Panc1 (cell line): ENCODE results near the gene XYLT1. TPM values are rescaled to one million over a fixed set of nuclear protein-coding genes. Genes with fewer than 3 reads are reported as not detected.

Experiments used
- ATAC-seq: fragments of 200-7000 bp; cut with Tn5 transposase; 2 replicates; pipeline ENCODE4 v1.9.1; 2020; ENCODE audit warnings: mild to moderate bottlenecking, moderate library complexity
- BruUV-seq: library from RNA; stranded (reverse); fragments of 400-500 nt; replicated peaks from 2 replicates; lab custom pipeline; 2021; lab: Mats Ljungman, UMichigan
- CTCF ChIA-PET: fragments of 300-600 bp; sonication (Branson Sonifier 250); formaldehyde crosslinking; loops from one replicate; lab custom pipeline; 2022; ENCODE audit warnings: antibody characterized with exemption; lab: Charles Lee
- POLR2A ChIA-PET: fragments of 300-600 bp; sonication (Branson Sonifier 250); formaldehyde crosslinking; loops from one replicate; lab custom pipeline; 2022; ENCODE audit warnings: antibody characterized with exemption; lab: Charles Lee
- DNase-seq: peaks from one replicate; pipeline ENCODE4 v3.0.0-alpha.2; 2010; ENCODE audit warnings: low read depth, low spot score
- H3K27ac ChIP-seq: 2 replicates; pipeline ENCODE4 v1.5.1; 2011; ENCODE audit warnings: mild to moderate bottlenecking, low read length, inconsistent platforms
- H3K27me3 ChIP-seq: fragments of 200-500 bp; sonication (Bioruptor generic); 2 replicates; pipeline ENCODE4 v1.6.0; 2014; ENCODE audit warnings: low read length, inconsistent platforms; ENCODE audit not compliant: control insufficient read depth, insufficient read depth
- H3K36me3 ChIP-seq: fragments of 200-500 bp; sonication (Bioruptor generic); 2 replicates; pipeline ENCODE4 v1.5.1; 2014; ENCODE audit warnings: inconsistent platforms, mild to moderate bottlenecking, low read length, moderate library complexity; ENCODE audit not compliant: control insufficient read depth, insufficient read depth
- H3K4me1 ChIP-seq: 2 replicates; pipeline ENCODE4 v1.5.1; 2011; ENCODE audit warnings: inconsistent platforms, mild to moderate bottlenecking, low read length, moderate library complexity; ENCODE audit not compliant: control insufficient read depth, insufficient read depth
- H3K4me3 ChIP-seq, 2 experiments: 2 replicates each; pipeline ENCODE4 v1.5.1; 2011 to 2012; ENCODE audit warnings: low read depth in 2 of 2, low read length in 2 of 2, mild to moderate bottlenecking in 2 of 2, inconsistent platforms in 1 of 2, moderate library complexity in 1 of 2
- H3K9me3 ChIP-seq: fragments of 200-500 bp; sonication (Bioruptor generic); 2 replicates; pipeline ENCODE4 v1.5.1; 2014; ENCODE audit warnings: low read depth, mild to moderate bottlenecking, inconsistent platforms, low read length, moderate library complexity; ENCODE audit not compliant: control insufficient read depth, insufficient read depth
- CTCF ChIP-seq: fragments of 450-650 bp; IDR thresholded peaks from 2 replicates; pipeline ENCODE4 v1.5.1; 2017; ENCODE audit warnings: mild to moderate bottlenecking
- POLR2AphosphoS5 ChIP-seq: IDR thresholded peaks from 2 replicates; pipeline ENCODE4 v1.6.1; 2012; ENCODE audit warnings: mild to moderate bottlenecking, low read depth, low read length, moderate library complexity
- REST ChIP-seq, 2 experiments: IDR thresholded peaks; 2 replicates each; pipeline ENCODE4 v1.6.1; 2011 to 2012; ENCODE audit warnings: low read depth in 2 of 2, control low read depth in 1 of 2, low read length in 1 of 2, mild to moderate bottlenecking in 1 of 2, moderate library complexity in 1 of 2; ENCODE audit not compliant: insufficient read depth in 1 of 2
- SIN3A ChIP-seq: IDR thresholded peaks from 2 replicates; pipeline ENCODE4 v1.6.1; 2012; ENCODE audit warnings: low read depth, mild to moderate bottlenecking, low read length, moderate library complexity, borderline replicate concordance; ENCODE audit not compliant: insufficient read depth
- TCF7L2 ChIP-seq: IDR thresholded peaks from 2 replicates; pipeline ENCODE4 v1.6.1; 2011; ENCODE audit warnings: mild to moderate bottlenecking, low read depth, low read length, inconsistent platforms
- in situ Hi-C: cut with HindIII; loops from 2 replicates; pipeline ENCODE4 v1.10.0; 2016; ENCODE audit warnings: low sequenced_read_pairs, low pct_unique_long_range_greater_than_20kb
- intact Hi-C: fragments of 100-400 bp; cut with micrococcal nuclease; formaldehyde crosslinking; loops from one replicate; pipeline ENCODE4 v1.10.0; 2022; ENCODE audit not compliant: unreplicated experiment
- total RNA-seq: library from RNA; stranded (reverse); gene quantifications from one replicate; pipeline ENCODE4 v1.2.1, GENCODE V29; 2021; ENCODE audit not compliant: unreplicated experiment

Gene XYLT1
- total RNA-seq, 1 experiment from 2014 or later: 0.62 TPM

GRCh38 chr16:17404941-17405689, 65.6 kb downstream of the XYLT1 start:
- BruUV-seq: no TSS peak
- H3K27me3 ChIP-seq: no peaks in the 10 kb centered on the region
- ChIA-PET POLR2A (no interaction called here), CTCF (no interaction called here)
- H3K27ac ChIP-seq: no peak overlapping the region
- in situ Hi-C loops (no loop called here), intact Hi-C loops (no loop called here)
- no peaks in the 10 kb centered on the region for H3K36me3 ChIP-seq
- no peaks in the 10 kb centered on the region for H3K4me1 ChIP-seq
- H3K4me3 ChIP-seq: peak overlapping the region in 1 of 2 experiments; percentile 21; a peak in 1 of 4 replicates
- TF ChIP-seq REST (IDR thresholded peaks at IDR 0.05; ENCODE audit: insufficient read depth in 1 of 2, low read depth in 2 of 2, low read length in 1 of 2) (no peak), POLR2AphosphoS5 (no peak), TCF7L2 (no peak), SIN3A (no peak), CTCF (no peak)
- DNase-seq (no peak), ATAC-seq (peak; percentile 60; the same call in 1 of the 2 replicates)
- H3K9me3 ChIP-seq: no peaks in the 10 kb centered on the region

- no TSS peak for BruUV-seq
- in situ Hi-C loops (no loop called here), intact Hi-C loops (no loop called here)
- DNase-seq (no peak), ATAC-seq (no peak)
- Histone ChIP-seq H3K27ac (no peak overlapping the region), H3K9me3 (no peaks in the 10 kb centered on the region), H3K4me3 (no peak overlapping the region), H3K4me1 (no peaks in the 10 kb centered on the region), H3K27me3 (no peaks in the 10 kb centered on the region), H3K36me3 (no peaks in the 10 kb centered on the region)
- ChIA-PET CTCF (no interaction called here), POLR2A (no interaction called here)
- TF ChIP-seq TCF7L2: no peak
- TF ChIP-seq POLR2AphosphoS5: no peak
- no peak for TF ChIP-seq CTCF
- no peak for TF ChIP-seq SIN3A
- no peak for TF ChIP-seq REST (IDR thresholded peaks at IDR 0.05; ENCODE audit: insufficient read depth in 1 of 2, low read depth in 2 of 2, low read length in 1 of 2)
Measured at GRCh38 chr16:17403859-17404545, 66.8 kb downstream of the XYLT1 start.
